Left lobe of liver (tissue), 2 donors: Measurements from ENCODE around the gene TCEAL7. TPM values are rescaled to one million over a fixed set of nuclear protein-coding genes. Genes with fewer than 3 reads are reported as not detected.
"Not testable (repeated sequence)": the region's sequence is repeated elsewhere in the genome, so short reads cannot be mapped to it uniquely, and the experiment has no call there.

Experiments used
- ATAC-seq: fragments of 200-7000 bp; cut with Tn5 transposase; one replicate; pipeline ENCODE4 v1.9.1; 2020; ENCODE audit warnings: mild to moderate bottlenecking, moderate library complexity
- DNase-seq: peaks from one replicate; pipeline ENCODE4 v3.0.0-alpha.2; 2020; ENCODE audit warnings: low spot score
- total RNA-seq: library from RNA; stranded (reverse); gene quantifications from one replicate; pipeline ENCODE4 v1.2.1, GENCODE V29; 2021
- donor health status: DM: no; HTN: no; CAD: no; lungs with moderate emphysema.
- donor health status: DM: no; HTN: yes; CAD: no.

The TCEAL7 gene, protein sequence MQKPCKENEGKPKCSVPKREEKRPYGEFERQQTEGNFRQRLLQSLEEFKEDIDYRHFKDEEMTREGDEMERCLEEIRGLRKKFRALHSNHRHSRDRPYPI
- 0.28 TPM for total RNA-seq

DNA sequence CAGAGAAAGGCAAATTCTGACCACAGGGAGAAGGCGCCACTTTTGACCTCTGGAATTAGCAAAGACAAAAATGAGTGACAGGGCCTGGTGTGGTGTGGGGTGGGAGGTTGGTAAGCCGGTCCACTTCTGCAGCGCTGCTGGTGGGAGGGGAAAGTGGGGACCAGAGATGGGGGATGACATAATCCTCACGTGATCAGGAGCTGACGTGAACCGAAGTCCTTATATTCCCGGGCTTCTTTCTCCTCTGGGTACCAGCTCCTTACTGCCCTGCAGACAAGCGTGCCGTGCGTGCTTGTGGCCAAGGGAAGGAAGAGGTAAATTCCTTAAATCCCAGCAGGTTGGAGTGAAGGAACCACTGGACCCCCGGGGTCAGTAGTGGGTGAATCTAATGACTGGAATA lies at the start of gene TCEAL7:
TSS of gene TCEAL7 (plus strand) at position 249 of the 400 bp plus-strand sequence. CDS start 1,165 bp downstream, outside the sequence.
- ATAC-seq (no peak), DNase-seq (no peak)

DNA sequence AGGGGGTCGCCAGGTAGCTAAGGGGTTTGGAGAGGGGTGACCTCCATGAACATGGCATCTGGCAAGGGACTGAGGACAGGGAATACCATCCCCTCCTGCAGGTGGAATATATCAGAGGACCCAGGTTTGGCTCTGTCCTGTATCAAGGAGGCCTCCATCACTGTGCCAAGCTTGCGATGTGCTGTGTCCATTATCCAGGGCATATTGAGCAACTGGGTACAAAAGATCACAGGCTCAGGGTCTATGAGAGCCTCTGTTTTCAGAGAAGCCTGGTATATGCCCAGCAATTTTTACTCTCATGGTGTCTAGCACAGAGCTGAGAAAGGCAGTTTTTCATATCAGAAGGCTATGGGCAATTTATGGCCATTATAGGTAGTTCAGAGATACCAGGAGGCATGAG lies 36.9 kb upstream of the TCEAL7 start:
- DNase-seq (no peak), ATAC-seq (peak; percentile 69)

DNA sequence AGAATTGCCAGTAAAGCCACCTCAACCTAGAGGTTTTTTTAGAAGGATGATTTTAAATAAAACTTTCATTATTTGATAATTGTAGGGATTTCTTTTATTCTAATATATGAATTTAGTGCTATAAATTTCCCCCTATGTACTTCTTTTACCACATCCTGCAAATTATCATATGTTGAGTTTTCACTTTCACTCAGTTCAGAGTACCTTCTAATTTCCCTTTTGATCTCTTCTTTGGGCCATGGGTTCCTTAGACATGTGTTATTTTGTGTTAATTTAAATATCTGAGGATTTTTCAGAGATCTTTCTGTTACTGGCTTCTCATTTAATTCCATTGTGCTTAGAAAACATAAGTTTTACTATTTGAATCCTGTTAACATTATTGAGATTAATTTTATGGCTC lies 25.3 kb upstream of the TCEAL7 start:
- DNase-seq = no peak
- ATAC-seq = no peak

DNA sequence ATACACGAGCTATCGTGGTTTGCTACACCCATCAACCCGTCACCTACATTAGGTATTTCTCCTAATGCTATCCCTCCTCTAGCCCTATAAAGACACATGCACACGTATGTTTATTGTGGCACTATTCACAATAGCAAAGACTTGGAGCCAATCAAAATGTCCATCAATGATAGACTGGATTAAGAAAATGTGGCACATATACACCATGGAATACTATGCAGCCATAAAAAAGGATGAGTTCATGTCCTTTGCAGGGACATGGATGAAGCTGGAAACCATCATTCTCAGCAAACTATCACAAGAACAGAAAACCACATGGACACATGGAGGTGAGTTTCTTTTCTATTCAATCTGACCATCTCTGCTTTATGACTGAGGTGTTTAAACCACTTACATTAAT lies 24.4 kb upstream of the TCEAL7 start:
- not testable (repeated sequence) for ATAC-seq, DNase-seq

DNA sequence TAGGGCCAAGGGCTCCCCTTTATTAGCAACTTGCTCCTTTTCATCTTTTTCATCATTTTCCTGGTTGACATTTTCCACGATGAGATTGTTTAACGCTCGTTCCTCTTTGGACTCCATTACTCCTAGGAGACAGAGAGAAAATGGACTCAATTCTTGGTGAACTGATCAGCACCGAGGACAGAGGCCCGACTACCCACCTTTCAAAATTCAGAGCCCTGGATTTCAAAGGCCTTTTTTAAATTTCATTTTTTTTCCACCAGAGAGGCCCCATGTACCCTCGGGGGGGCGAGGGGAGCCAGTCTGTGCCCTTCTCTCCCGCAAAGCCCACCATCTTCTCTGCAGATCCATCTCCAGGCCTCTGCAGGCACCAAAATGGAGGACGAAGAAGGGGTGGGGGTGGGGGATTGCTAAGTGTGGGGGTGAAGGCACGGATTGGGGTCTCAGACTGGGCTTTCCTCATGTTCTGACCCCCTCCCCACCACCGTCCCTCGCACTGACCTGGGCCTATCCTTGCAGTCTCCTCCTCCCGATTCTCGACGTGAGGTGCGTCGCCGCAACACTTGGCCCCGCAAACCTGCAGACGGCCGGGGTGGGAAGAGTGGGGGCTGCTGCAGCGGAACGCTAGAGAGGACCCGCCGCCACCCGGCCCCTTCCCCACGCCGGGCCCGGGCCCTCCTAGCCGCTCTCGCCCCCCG lies 20.0 kb upstream of the TCEAL7 start:
- no peak for ATAC-seq

DNA sequence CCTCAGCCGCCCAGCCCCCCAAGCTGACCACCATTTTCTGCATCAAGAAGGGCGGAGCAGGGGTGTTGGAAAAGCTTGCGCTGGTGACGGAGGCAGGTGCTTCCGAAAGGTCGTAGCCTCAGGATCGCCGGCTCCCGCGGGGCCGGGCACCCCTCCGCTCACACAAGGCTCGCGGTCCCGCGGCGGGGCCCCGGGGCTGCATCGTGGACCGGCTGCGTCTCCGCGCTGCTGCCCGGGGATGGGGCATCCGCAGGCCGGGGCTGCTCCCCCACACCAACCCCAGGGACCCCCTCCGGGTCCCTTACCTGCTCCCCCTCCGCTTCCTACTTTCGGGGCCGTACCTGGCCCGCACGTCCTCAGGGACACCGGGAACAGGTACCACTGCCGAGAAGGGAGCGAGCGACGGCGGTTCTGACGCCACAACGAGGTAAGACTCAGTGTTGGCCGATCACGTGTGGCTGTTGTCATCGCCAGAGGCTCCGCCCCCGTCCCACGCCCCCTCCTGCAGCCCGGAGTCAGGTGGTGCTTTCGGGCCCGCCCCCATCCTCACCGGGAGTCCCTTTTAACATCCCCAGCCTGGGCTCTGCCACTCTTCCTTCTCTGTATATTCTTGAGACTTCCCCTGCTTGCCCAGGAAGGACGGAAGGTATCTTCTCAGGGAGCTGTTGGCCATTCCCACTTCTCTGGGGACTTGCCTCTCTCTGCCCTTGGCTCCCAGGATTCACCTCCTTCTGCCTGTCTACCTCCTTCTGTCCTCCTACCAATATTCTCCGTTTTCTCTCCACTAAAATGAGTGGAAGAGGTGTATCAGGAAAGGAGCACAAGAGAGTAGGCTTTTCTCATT lies 19.3 kb upstream of the TCEAL7 start, which contains the start of gene BEX2:
TSS of gene BEX2 (minus strand) at position 436 of the 844 bp plus-strand sequence. CDS start 1,014 bp downstream, outside the sequence.
- DNase-seq (peak; percentile 47), ATAC-seq (peak; percentile 70)

More for the DNA sequence above, 20.0 kb upstream of the TCEAL7 start:
- no peak for DNase-seq

DNA sequence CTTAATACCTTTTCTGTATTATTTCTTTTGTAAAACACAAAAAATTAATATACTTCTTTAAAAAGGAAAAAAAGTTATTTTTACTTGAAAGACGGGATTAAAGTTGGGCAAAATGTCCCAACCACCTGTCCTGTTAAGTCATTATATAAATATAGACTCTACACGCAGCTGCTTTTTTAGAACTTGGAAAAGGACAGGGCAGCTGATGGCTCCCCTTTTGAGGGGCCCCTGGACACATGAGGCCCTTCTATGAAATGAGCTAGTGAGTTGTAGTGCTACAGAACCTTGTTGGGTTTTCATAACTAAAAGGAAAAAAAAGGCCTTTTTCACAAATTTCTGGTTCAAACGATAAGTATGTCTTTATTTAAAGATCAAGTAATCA lies 18.6 kb upstream of the TCEAL7 start:
- no peak for ATAC-seq
- no peak for DNase-seq

DNA sequence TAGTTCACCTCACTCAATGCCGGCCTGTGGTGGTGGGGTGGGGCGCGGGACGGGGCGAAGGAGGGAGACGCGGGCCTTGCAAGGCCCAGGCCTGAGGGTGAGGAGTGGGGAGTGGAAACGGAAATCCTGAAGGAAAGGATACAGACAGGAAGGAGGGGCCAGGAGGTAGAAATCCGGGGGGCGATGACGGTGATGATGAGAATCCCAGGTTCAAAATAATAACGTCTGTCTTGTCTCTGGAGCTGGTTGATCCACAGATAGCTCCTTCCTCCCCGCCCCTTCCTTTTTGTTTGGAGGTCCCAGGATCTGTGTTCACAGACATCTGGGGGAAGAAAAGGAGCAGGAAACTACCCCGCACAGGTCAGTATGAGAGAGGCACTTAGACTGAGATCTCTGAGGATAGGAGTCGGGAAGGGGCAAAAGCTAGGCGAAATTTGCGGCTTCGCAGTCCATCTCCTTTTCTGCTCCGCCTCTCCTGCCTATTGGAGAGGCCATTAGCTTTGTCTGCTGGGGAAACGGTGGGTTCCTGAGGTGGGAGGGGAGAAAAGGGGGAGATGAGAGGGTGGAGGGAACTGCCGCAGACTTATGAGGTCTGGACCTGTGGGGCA lies 746 bp downstream of the TCEAL7 start:
- DNase-seq (no peak), ATAC-seq (no peak)

DNA sequence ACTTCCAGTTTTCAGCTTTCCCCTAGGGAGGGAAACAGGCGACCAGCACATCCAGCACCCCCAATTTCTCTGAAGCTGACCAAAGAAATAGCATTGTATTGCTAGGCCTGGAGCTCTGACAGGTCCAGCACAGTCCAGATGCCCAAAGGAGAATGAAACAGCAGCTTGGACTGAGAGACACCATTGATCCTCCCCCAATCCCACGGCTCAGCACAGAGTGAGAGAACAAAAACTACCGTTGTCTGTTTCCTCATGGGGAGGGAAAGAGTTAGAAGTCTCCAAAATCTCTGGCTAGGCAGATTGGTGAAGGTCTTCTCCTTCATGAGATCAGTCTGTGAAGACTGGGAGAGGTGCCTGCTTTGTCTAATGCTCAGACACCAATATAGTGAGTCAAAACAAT lies 8.6 kb downstream of the TCEAL7 start:
- DNase-seq (no peak), ATAC-seq (no peak)

DNA sequence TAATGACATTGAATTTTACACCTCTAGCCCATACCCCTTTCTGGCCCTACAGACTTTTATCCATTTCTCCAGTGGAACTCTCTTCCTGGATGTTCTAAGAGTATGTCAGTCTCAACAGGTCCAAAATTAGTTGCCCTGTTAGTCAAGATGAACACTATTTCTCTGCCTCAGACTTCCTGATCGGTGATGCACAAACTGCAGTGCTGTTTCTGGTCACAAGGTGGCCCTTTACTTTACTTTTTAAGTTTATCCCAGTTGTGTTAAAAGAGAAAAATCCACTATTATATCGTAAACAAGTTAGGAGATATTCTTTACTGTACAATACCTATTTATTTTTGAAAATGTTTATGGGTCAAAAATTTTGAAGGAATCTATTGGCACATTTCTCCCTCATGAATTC lies 13.1 kb downstream of the TCEAL7 start:
- ATAC-seq (peak; percentile 66), DNase-seq (no peak)

DNA sequence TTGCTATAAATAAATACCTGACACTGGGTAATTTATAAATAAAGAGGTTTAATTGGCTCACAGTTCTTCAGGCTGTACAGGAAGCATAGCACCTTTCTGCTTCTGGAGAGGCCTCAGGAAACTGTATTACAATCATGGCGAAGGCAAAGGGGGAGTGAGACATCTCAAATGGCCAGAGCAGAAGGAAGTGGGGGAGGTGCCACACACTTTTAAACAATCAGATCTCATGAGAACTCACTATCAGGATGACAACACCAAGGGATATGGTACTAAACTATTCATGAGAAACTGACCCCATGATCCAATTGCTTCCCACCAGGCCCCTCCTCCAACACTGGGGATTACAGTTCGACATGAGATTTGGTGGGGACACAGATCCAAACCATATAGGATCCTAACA lies 14.6 kb downstream of the TCEAL7 start:
- ATAC-seq (no peak), DNase-seq (no peak)

DNA sequence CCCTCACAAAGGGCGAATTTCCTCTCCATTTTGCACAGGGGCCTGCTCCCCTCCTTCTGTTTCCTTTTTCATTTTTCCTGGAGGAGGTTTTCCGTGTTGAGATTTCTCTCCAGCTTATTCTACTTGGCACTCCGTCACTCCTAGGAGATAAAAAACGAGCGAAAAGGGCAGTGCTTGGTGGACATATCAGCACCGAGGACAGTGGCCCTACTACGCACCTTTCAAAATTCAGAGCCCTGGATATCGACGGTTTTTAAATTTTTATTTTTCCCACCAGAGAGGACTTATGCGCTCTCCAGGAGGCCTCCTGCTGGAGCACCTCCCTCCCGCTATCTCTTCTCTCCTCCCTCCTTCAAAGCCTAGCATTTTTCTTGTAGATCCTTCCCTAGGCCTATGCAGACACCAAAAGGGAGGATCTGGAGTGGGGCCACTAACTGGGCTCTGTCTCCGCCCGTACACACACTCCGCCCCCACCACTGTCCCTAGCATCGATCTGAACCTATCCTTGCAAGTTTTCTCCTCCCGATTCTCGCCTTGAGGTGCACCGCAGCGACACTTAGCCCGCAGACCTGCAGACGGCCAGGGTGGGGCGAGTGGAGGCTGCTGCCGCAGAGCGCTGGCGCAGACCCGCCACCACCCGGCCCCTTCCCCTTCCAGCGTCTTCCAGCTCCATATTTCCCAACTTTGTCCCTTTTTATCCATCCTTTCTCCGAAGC lies 17.8 kb downstream of the TCEAL7 start:
- DNase-seq (no peak), ATAC-seq (no peak)

DNA sequence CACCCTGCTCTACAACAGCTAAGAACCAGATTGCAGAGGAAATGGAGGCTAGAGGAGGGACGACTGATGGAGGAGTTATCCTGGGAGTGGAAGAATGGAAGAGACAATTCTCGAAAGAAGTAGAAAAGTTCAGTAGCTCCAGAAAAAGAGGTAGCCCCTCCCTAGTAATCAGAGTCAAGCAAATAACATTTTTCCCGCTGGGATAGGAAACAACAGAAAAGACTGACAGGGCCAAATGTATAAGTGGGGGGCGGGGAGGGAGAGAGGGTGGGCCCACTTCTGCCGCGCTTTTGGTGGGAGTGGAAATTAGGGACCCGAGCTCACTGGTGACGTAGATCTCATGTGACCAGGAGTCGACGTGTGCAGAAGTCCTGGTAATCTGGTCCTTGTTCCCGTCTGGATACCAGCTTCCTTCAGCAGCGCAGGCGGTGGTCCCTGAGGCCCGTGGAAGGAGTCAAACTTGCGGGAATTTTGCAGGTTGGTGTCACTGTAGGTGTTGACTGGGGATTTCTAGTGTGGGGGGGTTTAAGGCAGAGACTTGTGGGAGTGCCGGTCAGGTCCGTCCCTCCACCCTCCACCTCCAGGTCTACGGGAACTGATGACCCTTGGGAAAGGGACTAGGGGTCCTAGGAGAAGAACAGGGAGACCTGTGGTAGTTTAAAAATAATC lies 26.2 kb downstream of the TCEAL7 start, which contains the start of gene TCEAL9:
TSS of gene TCEAL9 (plus strand) at position 377 of the 669 bp plus-strand sequence. CDS start 1,179 bp downstream, outside the sequence.
- peak; percentile 87 for ATAC-seq
- DNase-seq = peak; percentile 51

DNA sequence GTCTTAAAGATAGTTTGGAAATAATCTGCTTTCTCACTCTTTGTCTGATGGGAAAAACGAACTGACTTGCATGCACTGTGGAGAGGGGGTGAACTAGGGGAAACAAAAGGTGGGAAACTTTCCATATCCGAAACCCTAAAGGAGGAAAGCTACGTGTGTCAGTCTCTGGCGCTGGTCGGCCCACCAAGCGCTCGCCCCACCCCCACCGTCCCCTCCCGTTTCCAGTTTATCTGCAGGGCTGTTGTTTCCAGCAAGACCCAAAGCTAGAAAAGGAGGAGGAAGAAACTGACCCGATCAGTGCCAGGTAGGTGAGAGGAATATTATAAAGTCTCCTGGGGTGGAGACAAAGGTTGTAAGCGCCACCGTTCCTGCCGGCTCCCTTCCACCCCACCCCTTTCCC lies 26.8 kb downstream of the TCEAL7 start:
- ATAC-seq (peak; percentile 60), DNase-seq (no peak)

DNA sequence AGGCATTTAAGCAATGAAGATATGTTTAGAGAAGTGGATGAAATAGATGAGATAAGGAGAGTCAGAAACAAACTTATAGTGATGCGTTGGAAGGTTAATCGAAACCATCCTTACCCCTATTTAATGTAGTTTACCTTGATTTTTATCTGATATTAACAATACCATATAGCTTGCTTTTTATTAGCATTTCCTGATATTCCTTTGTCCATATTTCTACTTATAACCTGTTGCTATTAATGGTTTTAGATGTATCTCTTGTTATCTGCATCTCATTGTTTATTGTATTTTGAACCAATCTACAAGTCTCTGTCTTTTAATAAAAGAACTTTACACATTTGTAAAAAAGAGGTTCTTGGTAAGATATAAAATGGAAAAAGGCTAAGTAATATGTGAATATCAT lies 27.8 kb downstream of the TCEAL7 start:
- ATAC-seq (no peak), DNase-seq (no peak)

DNA sequence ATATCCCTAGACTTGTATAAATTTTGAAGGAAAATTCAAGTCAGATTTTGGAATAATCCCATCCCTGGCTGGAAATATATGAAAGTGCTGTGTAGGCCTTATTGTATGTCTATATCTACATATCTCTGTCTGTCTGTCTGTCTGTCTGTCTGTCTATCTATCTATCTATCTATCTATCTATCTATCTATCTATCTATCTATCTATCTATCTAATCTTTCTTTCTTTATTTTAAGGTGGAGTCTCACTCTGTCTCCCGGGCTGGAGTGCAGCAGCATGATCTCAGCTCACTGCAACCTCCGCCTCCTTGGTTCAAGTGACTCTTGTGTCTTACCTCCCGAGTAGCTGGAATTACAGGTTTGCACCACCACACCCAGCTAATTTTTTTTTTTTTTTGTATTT lies 29.6 kb downstream of the TCEAL7 start:
- not testable (repeated sequence) for ATAC-seq, DNase-seq

DNA sequence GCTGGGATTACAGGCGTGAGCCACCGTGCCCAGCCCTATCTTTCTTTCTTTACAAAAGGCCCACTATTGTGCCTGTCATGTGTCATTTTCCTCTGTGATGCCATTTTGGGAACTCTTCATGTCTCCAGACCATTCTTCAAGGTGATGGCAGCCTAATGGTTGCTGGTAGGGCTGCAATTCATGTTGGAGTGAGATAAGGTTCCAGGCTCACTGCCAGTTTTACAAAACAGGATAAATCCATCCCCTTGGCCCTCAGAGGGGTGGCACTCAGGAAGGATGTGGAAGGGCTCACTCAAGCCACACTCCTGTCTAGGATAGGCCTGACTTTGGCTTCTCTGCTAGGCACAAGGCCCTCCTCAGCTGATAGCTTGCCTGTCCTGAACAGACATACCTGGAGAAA lies 30.1 kb downstream of the TCEAL7 start:
- no peak for DNase-seq
- ATAC-seq = no peak

DNA sequence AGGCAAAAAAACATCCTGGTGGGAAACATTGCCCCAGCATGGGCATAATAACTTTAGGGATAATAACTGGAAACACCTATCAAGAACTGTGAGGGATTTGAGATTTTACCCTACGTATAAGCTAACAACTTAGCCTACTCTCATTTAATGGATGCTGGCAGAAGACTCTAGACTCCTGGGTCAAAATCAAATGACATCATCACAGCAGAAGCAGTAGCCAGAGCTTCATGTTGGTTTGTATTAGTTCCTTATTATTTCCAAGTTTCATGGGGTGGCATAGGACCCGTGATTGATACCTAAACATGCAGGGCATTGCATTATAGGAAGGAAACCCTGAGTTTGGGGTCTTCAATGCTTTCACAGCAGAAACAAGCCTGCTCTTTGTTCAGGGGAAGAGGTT lies 30.9 kb downstream of the TCEAL7 start:
- DNase-seq (no peak), ATAC-seq (no peak)

DNA sequence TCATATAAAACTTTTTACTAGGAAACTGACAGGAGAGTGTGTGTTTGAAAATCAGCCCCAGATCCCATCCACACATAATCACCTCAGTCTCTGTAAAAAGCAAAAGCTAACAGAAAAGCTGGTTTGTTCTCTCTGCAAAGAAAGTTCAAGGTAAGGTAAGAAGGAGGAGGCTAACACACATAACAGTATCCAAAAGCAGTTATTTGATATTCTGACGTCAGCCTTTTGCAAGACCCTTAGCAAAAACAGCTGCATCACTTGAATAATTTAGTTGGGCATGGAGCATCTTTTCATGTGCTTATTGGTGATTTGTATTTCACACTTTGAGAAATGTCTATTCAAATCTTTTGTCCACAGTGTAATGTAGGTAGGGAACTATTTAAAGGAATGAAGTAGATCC lies 31.8 kb downstream of the TCEAL7 start:
- no peak for DNase-seq
- ATAC-seq = no peak

DNA sequence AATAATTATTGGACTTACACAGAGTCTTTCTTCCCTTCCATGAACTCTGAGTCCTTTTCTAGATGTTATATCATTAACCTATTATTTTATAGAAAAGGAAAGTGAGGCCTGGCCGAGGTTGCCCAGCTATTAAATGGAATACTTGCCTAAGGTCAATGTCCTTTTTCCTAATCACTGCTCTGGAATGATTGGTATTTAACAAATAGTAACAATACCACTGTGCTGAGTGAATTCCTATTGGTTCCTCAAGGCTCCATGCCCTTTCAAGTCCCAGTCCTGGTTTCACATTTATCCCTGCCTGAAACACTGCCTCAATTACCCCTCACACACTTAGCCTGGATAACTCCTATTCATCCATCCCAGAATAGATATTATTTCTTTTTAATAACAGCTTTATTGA lies 32.4 kb downstream of the TCEAL7 start:
- no peak for ATAC-seq
- DNase-seq = no peak
